ENCODE results near the gene LDAH. TPM values are rescaled to one million over a fixed set of nuclear protein-coding genes. Genes with fewer than 3 reads are reported as not detected.

Gene LDAH
- total and polyA plus RNA-seq, 2 donors (not counting 1 experiment from before 2014, with no cell fraction given), result 9.0 to 31.3 TPM

- Mint-ChIP-seq H3K4me1 (no peaks in the 10 kb centered on the region), H3K4me3 (no peak overlapping the region), H3K9me3 (ENCODE audit: insufficient read depth) (peaks cover 6% of the 10 kb centered on the region), H3K27ac (no peak overlapping the region), H3K27me3 (peaks cover 42% of the 10 kb centered on the region)
- DNase-seq (no peak), ATAC-seq (ENCODE audit: low read depth) (no peak)
- H3K9ac ChIP-seq (ENCODE audit: low read length), result no peak overlapping the region
- no peak overlapping the region for H2AFZ ChIP-seq (ENCODE audit: insufficient read depth, low read depth, low read length, poor library complexity, severe bottlenecking)
- no peaks in the 10 kb centered on the region for H3K27me3 ChIP-seq (replicated peaks in 1 of 4; ENCODE audit: control extremely low read depth in 1 of 4, control insufficient read depth in 3 of 4, insufficient read depth in 4 of 4, low read length in 3 of 4)
- no peak for TF ChIP-seq CTCF (IDR thresholded peaks at IDR 0.05)
- TF ChIP-seq EZH2 (IDR thresholded peaks at IDR 0.05; ENCODE audit: borderline replicate concordance, insufficient read depth, low read depth, low read length, poor library complexity, severe bottlenecking), result no peak
- ChIA-PET POLR2A (no interaction called here), CTCF (no interaction called here)
- WGBS (ENCODE audit: insufficient coverage), result 0% methylated on average over 2 of the region's 2 CpGs
- no peak overlapping the region for H3K4me3 ChIP-seq (ENCODE audit: control extremely low read depth in 1 of 5, extremely low read depth in 1 of 5, insufficient read depth in 1 of 5, low read depth in 2 of 5, low read length in 4 of 5)
- H3K36me3 ChIP-seq (replicated peaks in 1 of 2; ENCODE audit: control extremely low read depth in 1 of 2, control insufficient read depth in 1 of 2, extremely low read depth in 1 of 2, insufficient read depth in 2 of 2, low read length in 1 of 2), result no peaks in the 10 kb centered on the region
- H3K79me2 ChIP-seq (ENCODE audit: control insufficient read depth, insufficient read depth, low read length), result no peaks in the 10 kb centered on the region
- no peaks in the 10 kb centered on the region for H3K9me3 ChIP-seq (ENCODE audit: control extremely low read depth in 1 of 3, control insufficient read depth in 2 of 3, insufficient read depth in 1 of 3, low read length in 2 of 3)
- intact Hi-C loops (cut with micrococcal nuclease), result no loop called here
- no peaks in the 10 kb centered on the region for H3K4me1 ChIP-seq (ENCODE audit: control insufficient read depth in 2 of 2, insufficient read depth in 2 of 2, low read length in 2 of 2)
- no peaks in the 10 kb centered on the region for H4K20me1 ChIP-seq (ENCODE audit: control insufficient read depth, insufficient read depth, low read length, poor library complexity, severe bottlenecking)
- no peak overlapping the region for H3K4me2 ChIP-seq (replicated peaks; ENCODE audit: low read depth, low read length, poor library complexity, severe bottlenecking)
- no peak overlapping the region for H3K27ac ChIP-seq (ENCODE audit: low read length in 2 of 2)
Measured at GRCh38 chr2:20868377-20868776, 45.5 kb upstream of the LDAH start.

GRCh38 chr2:20862850-20863249 lies 39.9 kb upstream of the LDAH start:
- Histone ChIP-seq H3K4me1 (ENCODE audit: control insufficient read depth in 2 of 2, insufficient read depth in 2 of 2, low read length in 2 of 2) (no peaks in the 10 kb centered on the region), H3K9ac (ENCODE audit: low read length) (no peak overlapping the region), H3K27me3 (replicated peaks in 1 of 4; ENCODE audit: control extremely low read depth in 1 of 4, control insufficient read depth in 3 of 4, insufficient read depth in 4 of 4, low read length in 3 of 4) (peaks cover 0 to 3% (median 0%) of the 10 kb centered on the region in 4 experiments), H2AFZ (ENCODE audit: insufficient read depth, low read depth, low read length, poor library complexity, severe bottlenecking) (no peak overlapping the region), H4K20me1 (ENCODE audit: control insufficient read depth, insufficient read depth, low read length, poor library complexity, severe bottlenecking) (no peaks in the 10 kb centered on the region), H3K36me3 (replicated peaks in 1 of 2; ENCODE audit: control extremely low read depth in 1 of 2, control insufficient read depth in 1 of 2, extremely low read depth in 1 of 2, insufficient read depth in 2 of 2, low read length in 1 of 2) (no peaks in the 10 kb centered on the region), H3K27ac (ENCODE audit: low read length in 2 of 2) (no peak overlapping the region), H3K4me3 (ENCODE audit: control extremely low read depth in 1 of 5, extremely low read depth in 1 of 5, insufficient read depth in 1 of 5, low read depth in 2 of 5, low read length in 4 of 5) (no peak overlapping the region), H3K9me3 (ENCODE audit: control extremely low read depth in 1 of 3, control insufficient read depth in 2 of 3, insufficient read depth in 1 of 3, low read length in 2 of 3) (no peaks in the 10 kb centered on the region), H3K79me2 (ENCODE audit: control insufficient read depth, insufficient read depth, low read length) (no peaks in the 10 kb centered on the region), H3K4me2 (replicated peaks; ENCODE audit: low read depth, low read length, poor library complexity, severe bottlenecking) (no peak overlapping the region)
- no peak for DNase-seq
- Mint-ChIP-seq H3K4me3 (no peak overlapping the region), H3K27me3 (peaks cover 25% of the 10 kb centered on the region), H3K4me1 (no peaks in the 10 kb centered on the region), H3K27ac (no peak overlapping the region), H3K9me3 (ENCODE audit: insufficient read depth) (peaks cover 6% of the 10 kb centered on the region)
- intact Hi-C loops (cut with micrococcal nuclease), result no loop called here
- no peak for ATAC-seq (ENCODE audit: low read depth)
- ChIA-PET POLR2A (no interaction called here), CTCF (no interaction called here)
- TF ChIP-seq EZH2 (IDR thresholded peaks at IDR 0.05; ENCODE audit: borderline replicate concordance, insufficient read depth, low read depth, low read length, poor library complexity, severe bottlenecking) (no peak), CTCF (IDR thresholded peaks at IDR 0.05) (no peak)
- no CpG with 5 or more reads among the region's 6 CpGs for WGBS (ENCODE audit: insufficient coverage)
